Measurements from ENCODE around the gene ADGRF4.

The ADGRF4 gene

DNA sequence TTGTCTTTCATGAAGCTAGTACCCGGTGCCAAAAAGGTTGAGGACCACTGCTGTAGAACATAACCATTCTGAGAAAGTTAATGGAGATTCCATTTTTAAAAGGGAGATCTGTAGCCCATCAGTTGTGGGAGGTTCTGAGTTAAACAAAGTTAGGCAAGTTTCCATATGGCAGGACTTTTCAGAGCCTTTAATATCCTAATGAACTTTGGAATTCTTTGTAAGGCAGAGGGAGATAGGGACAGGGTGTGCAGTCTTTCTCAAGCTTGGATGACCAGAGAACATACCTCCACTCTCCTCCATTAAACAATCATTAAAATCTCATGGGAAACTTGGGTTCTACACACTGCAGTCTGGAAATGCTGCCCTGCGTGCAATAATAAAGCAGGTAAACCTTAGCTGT, 14.8 kb downstream of the ADGRF4 start:
- H3K4me3 ChIP-seq (ENCODE audit: low read length): no peak overlapping the region
- H3K36me3 ChIP-seq (ENCODE audit: control insufficient read depth, insufficient read depth, low read length): no peaks in the 10 kb centered on the region
- no peak overlapping the region for H3K27ac ChIP-seq (ENCODE audit: low read length)
- H3K27me3 ChIP-seq (ENCODE audit: control insufficient read depth, insufficient read depth, low read length): no peaks in the 10 kb centered on the region
- no peak for DNase-seq (ENCODE audit: low read depth, low spot score)
- 0 out of 2 replicates have a peak, but pooled peaks cover 2% of the 10 kb centered on the region for H3K4me1 ChIP-seq (ENCODE audit: control insufficient read depth, insufficient read depth, low read length)
- WGBS (ENCODE audit: insufficient coverage, insufficient read length): no CpG with 5 or more reads among the region's 2 CpGs
- no peaks in the 10 kb centered on the region for H3K9me3 ChIP-seq (ENCODE audit: control insufficient read depth, insufficient read depth, low read length)

GRCh38 chr6:47714802-47715201, 16.4 kb downstream of the ADGRF4 start:
- Histone ChIP-seq H3K27ac (ENCODE audit: low read length) (no peak overlapping the region), H3K9me3 (ENCODE audit: control insufficient read depth, insufficient read depth, low read length) (no peaks in the 10 kb centered on the region), H3K4me3 (ENCODE audit: low read length) (no peak overlapping the region), H3K36me3 (ENCODE audit: control insufficient read depth, insufficient read depth, low read length) (no peaks in the 10 kb centered on the region), H3K27me3 (ENCODE audit: control insufficient read depth, insufficient read depth, low read length) (no peaks in the 10 kb centered on the region), H3K4me1 (ENCODE audit: control insufficient read depth, insufficient read depth, low read length) (0 out of 2 replicates have a peak, but pooled peaks cover 2% of the 10 kb centered on the region)
- no CpG with 5 or more reads among the region's 4 CpGs for WGBS (ENCODE audit: insufficient coverage, insufficient read length)
- no peak for DNase-seq (ENCODE audit: low read depth, low spot score)

- Histone ChIP-seq H3K36me3 (ENCODE audit: control insufficient read depth, insufficient read depth, low read length) (no peaks in the 10 kb centered on the region), H3K9me3 (ENCODE audit: control insufficient read depth, insufficient read depth, low read length) (no peaks in the 10 kb centered on the region), H3K27ac (ENCODE audit: low read length) (no peak overlapping the region), H3K4me1 (ENCODE audit: control insufficient read depth, insufficient read depth, low read length) (no peaks in the 10 kb centered on the region), H3K27me3 (ENCODE audit: control insufficient read depth, insufficient read depth, low read length) (no peaks in the 10 kb centered on the region), H3K4me3 (ENCODE audit: low read length) (no peak overlapping the region)
- DNase-seq (ENCODE audit: low read depth, low spot score): no peak
Measured at GRCh38 chr6:47715782-47716181, 17.4 kb downstream of the ADGRF4 start.

- DNase-seq (ENCODE audit: low read depth, low spot score): no peak
- no CpG with 5 or more reads among the region's 2 CpGs for WGBS (ENCODE audit: insufficient coverage, insufficient read length)
- Histone ChIP-seq H3K4me3 (ENCODE audit: low read length) (no peak overlapping the region), H3K27me3 (ENCODE audit: control insufficient read depth, insufficient read depth, low read length) (no peaks in the 10 kb centered on the region), H3K27ac (ENCODE audit: low read length) (no peak overlapping the region), H3K9me3 (ENCODE audit: control insufficient read depth, insufficient read depth, low read length) (no peaks in the 10 kb centered on the region), H3K4me1 (ENCODE audit: control insufficient read depth, insufficient read depth, low read length) (no peaks in the 10 kb centered on the region), H3K36me3 (ENCODE audit: control insufficient read depth, insufficient read depth, low read length) (no peaks in the 10 kb centered on the region)
Measured at GRCh38 chr6:47716207-47716606, 17.8 kb downstream of the ADGRF4 start.

DNA sequence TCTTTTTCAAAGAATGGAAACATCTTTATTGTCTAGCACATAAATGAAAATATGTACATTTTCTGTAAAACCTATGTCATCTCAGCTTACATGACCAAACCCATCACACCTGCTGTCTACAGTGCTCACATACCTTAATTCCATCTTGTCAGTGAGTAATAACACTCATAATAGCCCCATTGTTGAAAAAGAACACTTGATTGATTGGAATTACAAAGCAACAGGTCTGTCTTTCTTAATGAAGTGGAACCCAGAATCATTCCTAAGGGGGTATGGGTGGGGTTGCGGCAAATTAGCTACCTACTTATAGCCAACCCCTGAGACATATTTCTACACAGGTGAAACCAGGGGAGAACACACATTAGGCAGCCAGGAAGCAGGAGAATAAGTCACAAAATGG, 20.2 kb downstream of the ADGRF4 start:
- H3K4me1 ChIP-seq (ENCODE audit: control insufficient read depth, insufficient read depth, low read length): no peaks in the 10 kb centered on the region
- H3K9me3 ChIP-seq (ENCODE audit: control insufficient read depth, insufficient read depth, low read length): no peaks in the 10 kb centered on the region
- no peak overlapping the region for H3K4me3 ChIP-seq (ENCODE audit: low read length)
- no CpG with 5 or more reads among the region's 1 CpG for WGBS (ENCODE audit: insufficient coverage, insufficient read length)
- H3K36me3 ChIP-seq (ENCODE audit: control insufficient read depth, insufficient read depth, low read length): no peaks in the 10 kb centered on the region
- no peak overlapping the region for H3K27ac ChIP-seq (ENCODE audit: low read length)
- no peaks in the 10 kb centered on the region for H3K27me3 ChIP-seq (ENCODE audit: control insufficient read depth, insufficient read depth, low read length)
- no peak for DNase-seq (ENCODE audit: low read depth, low spot score)

DNA sequence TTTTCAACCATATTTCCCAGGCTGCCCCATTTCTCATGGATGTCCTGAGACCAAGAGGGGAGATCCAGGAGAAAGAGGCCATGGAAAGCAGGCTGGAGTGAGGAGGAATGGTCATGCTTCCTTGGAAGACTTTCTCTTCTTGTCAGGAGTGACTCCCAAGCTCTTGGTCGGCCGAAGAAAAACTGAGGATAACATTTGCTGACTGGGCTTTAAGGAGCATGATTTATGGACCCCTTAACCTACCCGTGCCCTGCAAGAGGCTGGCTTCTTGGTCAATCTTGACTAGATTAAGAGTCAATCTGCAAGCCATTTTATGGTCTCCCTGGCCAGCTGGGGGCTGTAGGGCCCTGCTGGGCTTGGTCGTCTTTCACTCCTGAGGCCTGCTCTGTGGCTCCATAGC, 22.8 kb downstream of the ADGRF4 start:
- WGBS (ENCODE audit: insufficient coverage, insufficient read length): no CpG with 5 or more reads among the region's 4 CpGs
- Histone ChIP-seq H3K27me3 (ENCODE audit: control insufficient read depth, insufficient read depth, low read length) (no peaks in the 10 kb centered on the region), H3K36me3 (ENCODE audit: control insufficient read depth, insufficient read depth, low read length) (no peaks in the 10 kb centered on the region), H3K9me3 (ENCODE audit: control insufficient read depth, insufficient read depth, low read length) (no peaks in the 10 kb centered on the region), H3K4me1 (ENCODE audit: control insufficient read depth, insufficient read depth, low read length) (no peaks in the 10 kb centered on the region), H3K4me3 (ENCODE audit: low read length) (no peak overlapping the region), H3K27ac (ENCODE audit: low read length) (no peak overlapping the region)
- no peak for DNase-seq (ENCODE audit: low read depth, low spot score)

DNA sequence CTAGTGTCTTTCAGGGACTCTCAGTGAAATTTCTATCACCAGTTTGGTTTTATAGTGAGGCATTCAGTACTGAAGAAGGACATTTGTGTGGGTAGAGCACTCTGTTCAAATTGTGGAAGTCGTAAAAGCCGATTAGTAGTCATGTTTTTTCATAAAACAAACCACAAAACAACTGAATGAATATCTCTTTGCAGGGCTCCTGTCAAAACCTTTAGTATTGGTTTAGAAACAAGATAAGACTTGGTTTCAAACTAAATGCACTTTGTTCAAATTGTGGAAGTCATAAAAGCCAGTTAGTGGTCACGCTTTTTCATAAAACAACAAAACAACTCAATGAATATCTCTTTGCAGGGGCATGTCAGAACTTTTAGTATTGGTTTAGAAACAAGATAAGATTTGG, 23.8 kb downstream of the ADGRF4 start:
- Histone ChIP-seq H3K4me1 (ENCODE audit: control insufficient read depth, insufficient read depth, low read length) (no peaks in the 10 kb centered on the region), H3K4me3 (ENCODE audit: low read length) (no peak overlapping the region), H3K27ac (ENCODE audit: low read length) (no peak overlapping the region), H3K9me3 (ENCODE audit: control insufficient read depth, insufficient read depth, low read length) (no peaks in the 10 kb centered on the region), H3K27me3 (ENCODE audit: control insufficient read depth, insufficient read depth, low read length) (no peaks in the 10 kb centered on the region), H3K36me3 (ENCODE audit: control insufficient read depth, insufficient read depth, low read length) (no peaks in the 10 kb centered on the region)
- WGBS (ENCODE audit: insufficient coverage, insufficient read length): no CpG with 5 or more reads among the region's 3 CpGs
- no peak for DNase-seq (ENCODE audit: low read depth, low spot score)

GRCh38 chr6:47724300-47724699, 25.9 kb downstream of the ADGRF4 start:
- Histone ChIP-seq H3K9me3 (ENCODE audit: control insufficient read depth, insufficient read depth, low read length) (no peaks in the 10 kb centered on the region), H3K4me1 (ENCODE audit: control insufficient read depth, insufficient read depth, low read length) (no peaks in the 10 kb centered on the region), H3K27ac (ENCODE audit: low read length) (no peak overlapping the region), H3K36me3 (ENCODE audit: control insufficient read depth, insufficient read depth, low read length) (no peaks in the 10 kb centered on the region), H3K4me3 (ENCODE audit: low read length) (no peak overlapping the region), H3K27me3 (ENCODE audit: control insufficient read depth, insufficient read depth, low read length) (no peaks in the 10 kb centered on the region)
- DNase-seq (ENCODE audit: low read depth, low spot score): no peak
- no CpG with 5 or more reads among the region's 2 CpGs for WGBS (ENCODE audit: insufficient coverage, insufficient read length)

GRCh38 chr6:47727391-47727790, 29.0 kb downstream of the ADGRF4 start:
- Histone ChIP-seq H3K4me1 (ENCODE audit: control insufficient read depth, insufficient read depth, low read length) (no peaks in the 10 kb centered on the region), H3K27me3 (ENCODE audit: control insufficient read depth, insufficient read depth, low read length) (no peaks in the 10 kb centered on the region), H3K9me3 (ENCODE audit: control insufficient read depth, insufficient read depth, low read length) (no peaks in the 10 kb centered on the region), H3K27ac (ENCODE audit: low read length) (no peak overlapping the region), H3K36me3 (ENCODE audit: control insufficient read depth, insufficient read depth, low read length) (no peaks in the 10 kb centered on the region), H3K4me3 (ENCODE audit: low read length) (no peak overlapping the region)
- no CpG with 5 or more reads among the region's 2 CpGs for WGBS (ENCODE audit: insufficient coverage, insufficient read length)
- no peak for DNase-seq (ENCODE audit: low read depth, low spot score)

- WGBS (ENCODE audit: insufficient coverage, insufficient read length): no CpG with 5 or more reads among the region's 2 CpGs
- Histone ChIP-seq H3K36me3 (ENCODE audit: control insufficient read depth, insufficient read depth, low read length) (no peaks in the 10 kb centered on the region), H3K4me1 (ENCODE audit: control insufficient read depth, insufficient read depth, low read length) (peaks cover 1% of the 10 kb centered on the region)
Measured at GRCh38 chr6:47729019-47729418, 30.6 kb downstream of the ADGRF4 start.

DNA sequence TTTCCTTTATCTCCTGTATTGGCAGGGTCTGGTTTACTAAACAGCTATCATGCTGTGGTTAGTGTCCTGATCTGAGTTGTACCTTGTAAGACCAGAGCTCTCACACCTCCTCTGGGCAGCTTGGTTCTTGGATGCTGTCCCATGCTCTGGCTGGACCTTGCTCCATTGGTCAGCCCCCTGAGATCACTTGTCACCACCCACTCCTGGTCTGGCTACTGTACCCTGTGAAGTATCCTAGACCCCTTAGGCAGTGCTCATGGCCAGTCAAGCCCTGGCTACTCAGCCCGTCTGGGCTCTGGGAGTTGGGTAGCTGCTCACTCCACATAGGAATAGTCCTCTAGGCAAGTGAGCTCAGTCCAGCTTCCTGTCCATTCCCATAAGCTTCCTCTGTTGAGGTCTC, 31.1 kb downstream of the ADGRF4 start:
- no peak overlapping the region for H3K27ac ChIP-seq (ENCODE audit: low read length)
- H3K4me1 ChIP-seq (ENCODE audit: control insufficient read depth, insufficient read depth, low read length): peaks cover 1% of the 10 kb centered on the region
- no peak for DNase-seq (ENCODE audit: low read depth, low spot score)
- no peaks in the 10 kb centered on the region for H3K36me3 ChIP-seq (ENCODE audit: control insufficient read depth, insufficient read depth, low read length)
- H3K4me3 ChIP-seq (ENCODE audit: low read length): no peak overlapping the region
- H3K9me3 ChIP-seq (ENCODE audit: control insufficient read depth, insufficient read depth, low read length): no peaks in the 10 kb centered on the region
- WGBS (ENCODE audit: insufficient coverage, insufficient read length): no CpG with 5 or more reads among the region's 1 CpG
- H3K27me3 ChIP-seq (ENCODE audit: control insufficient read depth, insufficient read depth, low read length): no peaks in the 10 kb centered on the region

More at GRCh38 chr6:47729019-47729418, 30.6 kb downstream of the ADGRF4 start:
- Histone ChIP-seq H3K27ac (ENCODE audit: low read length) (no peak overlapping the region), H3K9me3 (ENCODE audit: control insufficient read depth, insufficient read depth, low read length) (no peaks in the 10 kb centered on the region), H3K4me3 (ENCODE audit: low read length) (no peak overlapping the region), H3K27me3 (ENCODE audit: control insufficient read depth, insufficient read depth, low read length) (no peaks in the 10 kb centered on the region)
- DNase-seq (ENCODE audit: low read depth, low spot score): no peak
